VCaP (cell line): ENCODE data around the gene PRR35.

Source experiments
- H3K27ac ChIP-seq: fragments of 450-650 bp; 2 replicates; pipeline ENCODE4 v1.5.1; 2017
- TF ChIP-seq, protein P1 (sequence below): fragments of 450-650 bp; conservative IDR thresholded peaks from 2 replicates; pipeline ENCODE4 v1.5.1; 2017; ENCODE audit warnings: mild to moderate bottlenecking, moderate library complexity

PRR35 gene

DNA sequence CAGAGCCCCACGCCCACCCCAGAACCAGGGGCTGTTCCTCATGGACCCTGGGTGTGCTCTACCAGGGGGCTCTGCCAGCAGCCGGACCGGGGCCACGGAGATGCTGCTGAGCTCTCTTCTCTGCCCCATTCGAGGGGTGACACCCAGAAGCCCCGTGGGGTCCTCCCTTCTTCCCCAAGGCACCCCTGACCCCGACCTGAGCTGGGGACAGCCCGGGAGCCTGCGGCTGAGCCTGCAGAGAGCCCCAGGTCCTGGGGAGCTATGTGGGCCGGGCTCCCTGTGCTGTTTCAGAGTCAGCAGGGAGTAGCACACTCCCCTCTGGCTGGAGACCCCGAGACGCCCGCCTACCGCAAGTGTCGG lies 1.2 kb upstream of the PRR35 start:
- TF ChIP-seq, protein P1, sequence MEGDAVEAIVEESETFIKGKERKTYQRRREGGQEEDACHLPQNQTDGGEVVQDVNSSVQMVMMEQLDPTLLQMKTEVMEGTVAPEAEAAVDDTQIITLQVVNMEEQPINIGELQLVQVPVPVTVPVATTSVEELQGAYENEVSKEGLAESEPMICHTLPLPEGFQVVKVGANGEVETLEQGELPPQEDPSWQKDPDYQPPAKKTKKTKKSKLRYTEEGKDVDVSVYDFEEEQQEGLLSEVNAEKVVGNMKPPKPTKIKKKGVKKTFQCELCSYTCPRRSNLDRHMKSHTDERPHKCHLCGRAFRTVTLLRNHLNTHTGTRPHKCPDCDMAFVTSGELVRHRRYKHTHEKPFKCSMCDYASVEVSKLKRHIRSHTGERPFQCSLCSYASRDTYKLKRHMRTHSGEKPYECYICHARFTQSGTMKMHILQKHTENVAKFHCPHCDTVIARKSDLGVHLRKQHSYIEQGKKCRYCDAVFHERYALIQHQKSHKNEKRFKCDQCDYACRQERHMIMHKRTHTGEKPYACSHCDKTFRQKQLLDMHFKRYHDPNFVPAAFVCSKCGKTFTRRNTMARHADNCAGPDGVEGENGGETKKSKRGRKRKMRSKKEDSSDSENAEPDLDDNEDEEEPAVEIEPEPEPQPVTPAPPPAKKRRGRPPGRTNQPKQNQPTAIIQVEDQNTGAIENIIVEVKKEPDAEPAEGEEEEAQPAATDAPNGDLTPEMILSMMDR, result no peak
- no peak overlapping the region for H3K27ac ChIP-seq

DNA sequence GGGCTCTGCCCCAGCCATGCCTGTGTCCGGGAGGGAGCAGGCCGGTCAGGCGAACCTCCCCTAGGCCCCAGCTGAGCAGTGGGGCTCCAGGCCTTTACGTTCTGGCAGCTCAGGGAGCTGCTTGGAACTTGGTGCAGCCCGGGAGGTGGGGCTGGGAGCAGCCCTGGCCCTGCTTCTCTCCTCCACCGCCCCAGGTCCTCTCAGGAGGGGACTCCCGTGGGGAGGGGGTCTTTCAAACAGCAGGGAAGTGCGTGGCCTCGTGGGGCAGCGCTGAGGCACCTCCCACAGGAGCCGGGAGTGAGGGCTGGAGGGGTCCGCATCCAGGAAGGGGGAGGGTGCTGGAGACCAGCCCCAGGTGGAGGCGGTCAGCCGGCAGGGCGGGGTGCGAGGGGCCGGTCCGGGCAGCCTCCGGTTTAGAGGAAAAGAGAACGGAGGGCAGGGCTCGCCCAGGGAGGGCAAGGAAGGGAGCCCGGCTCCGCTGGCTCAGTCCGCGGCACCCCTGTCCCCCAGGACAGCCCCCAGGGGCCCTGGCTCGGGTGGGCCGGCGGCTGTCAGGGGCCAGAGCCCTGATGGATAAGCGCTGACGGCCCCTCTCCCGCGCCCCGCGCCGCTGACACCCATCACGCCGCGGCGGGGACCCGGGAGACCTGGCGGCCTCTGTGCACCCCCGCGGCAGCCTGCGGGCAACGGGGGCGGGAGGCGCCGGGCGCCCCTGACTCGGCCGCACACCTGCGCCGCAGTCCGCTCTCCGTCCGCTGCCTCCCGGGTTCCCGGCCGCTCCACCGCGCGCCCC lies 587 bp upstream of the PRR35 start:
- TF ChIP-seq, protein P1, result no peak
- H3K27ac ChIP-seq, result no peak overlapping the region

- H3K27ac ChIP-seq, result no peak overlapping the region
- TF ChIP-seq, protein P1, result no peak
Observed at GRCh38 chr16:560701-561412, 663 bp downstream of the PRR35 start.

DNA sequence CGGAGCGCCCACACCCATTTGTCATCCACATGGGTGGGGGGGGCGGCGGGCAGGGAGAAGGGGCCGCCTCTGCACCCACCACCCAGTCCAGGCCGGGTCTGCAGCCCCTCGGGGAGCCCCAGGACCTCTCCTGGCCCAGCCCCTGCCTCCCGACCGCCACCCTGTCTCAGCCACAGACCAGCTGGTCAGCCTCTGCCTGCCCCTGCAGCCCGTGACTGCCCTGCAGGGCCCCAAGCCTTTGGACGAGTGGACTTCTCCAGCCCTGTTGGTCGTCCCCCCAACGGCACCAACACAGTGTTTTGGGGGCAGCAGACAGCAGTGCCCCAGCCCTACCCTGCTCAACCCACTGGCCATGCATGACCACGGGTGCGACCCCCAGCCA lies 1.2 kb downstream of the PRR35 start:
- TF ChIP-seq, protein P1, result no peak
- no peak overlapping the region for H3K27ac ChIP-seq

DNA sequence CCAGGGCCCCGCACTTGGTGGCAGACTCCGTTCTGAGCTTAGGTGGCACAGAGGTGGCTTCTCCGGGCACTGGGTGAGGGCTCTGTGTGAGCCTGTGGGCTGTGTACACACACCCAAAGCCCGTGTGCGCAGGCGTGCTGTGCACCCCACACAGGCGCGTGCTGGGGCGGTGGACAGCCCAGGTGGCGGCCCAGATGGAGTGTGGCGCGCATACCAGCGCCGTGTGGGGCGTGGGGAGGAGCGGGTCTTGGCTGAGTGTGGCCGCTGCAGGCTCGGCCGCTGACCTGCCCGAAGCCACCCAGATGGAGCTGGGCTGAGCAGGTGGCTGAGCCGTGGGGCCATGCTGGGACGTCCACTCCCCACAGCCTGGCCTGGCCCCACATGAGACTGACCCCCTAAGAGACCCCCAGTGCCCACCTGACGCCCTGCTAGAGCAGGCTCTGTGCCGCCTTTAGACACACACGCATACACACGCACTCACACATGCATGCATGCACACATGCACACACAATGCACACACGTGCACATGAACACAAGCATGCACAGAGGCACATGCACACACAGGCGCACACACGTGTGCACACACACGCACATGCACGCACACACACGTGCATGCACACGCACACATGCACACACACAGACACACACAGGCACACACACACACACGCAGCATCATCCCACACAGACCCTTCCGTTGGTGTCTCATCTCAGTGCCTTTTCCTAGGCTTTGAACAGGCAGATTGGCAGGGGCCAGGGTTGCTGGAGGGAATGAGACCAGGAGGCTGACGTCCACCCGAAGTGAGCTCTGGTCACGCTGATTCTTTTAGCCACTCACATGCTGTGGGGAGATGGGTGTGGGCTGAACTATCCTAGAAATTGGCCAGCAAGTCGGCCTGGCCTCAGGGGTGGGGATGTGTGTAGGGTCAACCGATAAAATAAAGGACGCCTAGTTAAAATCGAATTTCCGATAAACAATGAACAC lies 2.1 kb downstream of the PRR35 start:
- TF ChIP-seq, protein P1, result no peak
- no peak overlapping the region for H3K27ac ChIP-seq

- TF ChIP-seq, protein P1, result no peak
- no peak overlapping the region for H3K27ac ChIP-seq
Observed at GRCh38 chr16:563072-563644, 3.0 kb downstream of the PRR35 start.
